GM19193 (cell line): ENCODE data around the gene PLA2G6.

ENCODE experiments used
- POLR2A ChIP-seq: IDR thresholded peaks from 4 replicates; pipeline ENCODE4 v1.6.1; 2011; ENCODE audit not compliant: insufficient read depth, insufficient read length; ENCODE audit errors: extremely low read depth

PLA2G6 gene

DNA sequence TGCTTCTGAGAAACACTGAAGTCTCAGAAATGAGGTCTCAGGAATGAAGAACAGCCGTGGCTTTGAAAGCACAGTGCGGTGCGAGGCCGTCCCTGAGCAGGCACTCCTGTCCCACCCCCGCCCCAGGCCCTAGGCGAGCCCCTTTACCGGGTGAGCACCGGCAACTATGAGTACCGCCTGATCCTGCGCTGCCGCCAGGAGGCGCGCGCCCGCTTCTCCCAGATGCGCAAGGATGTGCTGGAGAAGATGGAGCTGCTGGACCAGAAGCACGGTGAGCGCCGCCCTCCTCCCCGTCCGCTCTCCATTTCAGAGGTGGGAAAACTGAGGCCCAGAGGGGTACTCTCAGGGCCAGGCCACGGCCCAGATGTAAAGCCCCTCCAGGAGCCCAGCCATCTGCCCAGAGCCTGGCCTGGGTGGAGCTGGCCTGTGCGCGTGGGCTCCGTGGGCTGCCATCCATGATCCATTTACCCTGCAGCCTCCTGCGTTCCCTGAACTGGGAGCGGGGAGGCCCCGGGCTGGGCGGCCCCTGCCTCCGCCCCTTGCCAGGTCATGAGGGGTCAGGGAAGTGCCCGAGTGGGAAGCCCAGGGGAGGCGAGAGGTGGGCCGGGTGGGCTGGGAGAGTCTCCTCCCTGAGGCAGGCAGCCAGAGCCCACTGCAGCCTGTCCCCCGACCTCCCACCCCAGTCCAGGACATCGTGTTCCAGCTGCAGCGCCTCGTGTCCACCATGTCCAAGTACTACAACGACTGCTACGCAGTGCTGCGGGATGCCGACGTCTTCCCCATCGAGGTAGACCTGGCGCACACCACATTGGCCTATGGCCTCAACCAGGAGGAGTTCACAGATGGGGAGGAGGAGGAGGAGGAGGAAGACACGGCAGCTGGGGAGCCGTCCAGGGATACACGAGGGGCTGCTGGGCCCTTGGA lies 107.2 kb downstream of the PLA2G6 start:
- no peak for TF ChIP-seq POLR2A

- no peak for TF ChIP-seq POLR2A
Observed at GRCh38 chr22:38073150-38074130, 108.2 kb downstream of the PLA2G6 start.

- TF ChIP-seq POLR2A: no peak
Observed at GRCh38 chr22:38072322-38073149, 109.1 kb downstream of the PLA2G6 start.

- no peak for TF ChIP-seq POLR2A
Observed at GRCh38 chr22:38071421-38072321, 110.0 kb downstream of the PLA2G6 start.

DNA sequence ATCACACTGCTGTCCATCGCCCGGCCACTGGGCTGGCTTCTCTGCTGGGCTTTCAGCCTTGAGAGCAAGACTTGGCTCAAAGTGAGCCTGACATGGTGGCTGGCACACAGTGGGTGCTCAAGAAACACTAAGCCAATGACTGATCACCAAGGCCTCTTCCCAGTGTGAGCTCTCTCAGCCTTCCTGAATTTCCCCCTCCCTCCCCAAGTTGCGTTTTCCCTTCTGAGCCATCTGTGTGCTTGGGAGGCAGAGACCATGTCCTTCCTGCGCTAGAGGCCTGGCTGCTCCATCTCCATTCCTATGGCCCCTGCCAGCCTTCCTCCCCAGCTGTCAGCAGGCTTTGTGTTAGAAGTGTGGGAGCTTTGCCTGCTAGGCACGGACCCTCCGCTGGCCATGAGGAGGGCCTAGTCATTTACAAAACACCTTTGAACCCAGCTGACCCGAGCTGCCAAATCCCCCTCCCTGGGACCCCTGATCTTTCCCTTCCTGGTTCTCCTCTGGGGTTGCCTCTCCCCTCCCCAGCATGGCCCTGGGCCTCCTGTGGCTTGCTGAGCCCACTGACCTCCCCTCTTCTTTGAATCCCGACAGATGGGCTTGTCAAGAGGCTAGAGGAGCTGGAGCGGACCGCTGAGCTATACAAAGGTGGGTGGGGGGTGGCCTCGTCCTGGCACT lies 111.2 kb downstream of the PLA2G6 start:
- TF ChIP-seq POLR2A: no peak

- no peak for TF ChIP-seq POLR2A
Observed at GRCh38 chr22:38069372-38070249, 112.0 kb downstream of the PLA2G6 start.

- no peak for TF ChIP-seq POLR2A
Observed at GRCh38 chr22:38068641-38069371, 112.8 kb downstream of the PLA2G6 start.

DNA sequence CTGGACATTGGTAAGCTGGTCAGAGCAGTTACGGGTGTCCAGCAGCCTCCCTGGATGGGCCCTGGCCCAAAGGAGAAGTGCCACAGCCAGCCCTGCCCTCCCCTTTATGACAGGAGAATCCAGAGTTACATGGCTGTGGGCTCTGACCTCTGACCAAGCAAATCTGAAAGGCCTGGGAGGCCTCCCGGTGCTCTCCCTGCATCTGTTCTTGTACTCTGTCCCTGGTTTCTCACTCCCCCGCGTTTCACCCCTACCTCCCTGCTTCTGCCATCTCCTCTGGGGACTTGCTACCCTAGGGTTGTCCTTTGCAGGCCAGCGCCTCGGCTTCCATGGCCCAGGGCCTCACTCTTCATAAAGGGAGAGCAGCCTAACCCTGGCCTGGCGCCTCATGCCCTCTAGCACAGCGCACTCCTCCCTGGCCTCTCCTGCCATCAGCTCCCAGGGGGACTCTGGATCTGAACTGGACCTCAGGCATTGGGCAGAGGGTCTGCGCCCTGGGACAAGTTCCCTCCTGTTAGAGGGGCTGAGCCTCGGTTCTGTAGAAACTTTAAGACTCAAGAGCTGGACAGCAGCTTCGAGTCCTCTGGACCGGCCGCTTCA lies 113.8 kb downstream of the PLA2G6 start:
- no peak for TF ChIP-seq POLR2A

DNA sequence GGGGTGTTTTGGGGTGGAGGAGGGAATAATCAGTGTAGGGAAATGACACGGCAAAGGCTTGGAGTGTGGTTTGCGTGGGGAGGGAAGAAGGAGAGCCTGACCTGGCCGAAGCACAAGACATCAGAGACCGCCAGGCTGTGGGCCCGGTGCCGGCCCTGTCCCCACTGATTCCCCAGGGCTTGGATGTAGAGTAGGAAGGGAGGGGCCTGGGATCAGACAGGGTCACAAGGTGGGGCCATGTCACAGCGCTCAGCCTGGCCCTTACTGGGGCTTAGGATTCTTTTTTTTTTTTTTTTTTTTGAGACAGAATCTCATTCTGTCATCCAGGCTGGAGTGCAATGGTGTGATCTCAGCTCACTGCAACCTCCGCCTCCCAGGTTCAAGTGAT lies 114.6 kb downstream of the PLA2G6 start:
- TF ChIP-seq POLR2A: no peak

DNA sequence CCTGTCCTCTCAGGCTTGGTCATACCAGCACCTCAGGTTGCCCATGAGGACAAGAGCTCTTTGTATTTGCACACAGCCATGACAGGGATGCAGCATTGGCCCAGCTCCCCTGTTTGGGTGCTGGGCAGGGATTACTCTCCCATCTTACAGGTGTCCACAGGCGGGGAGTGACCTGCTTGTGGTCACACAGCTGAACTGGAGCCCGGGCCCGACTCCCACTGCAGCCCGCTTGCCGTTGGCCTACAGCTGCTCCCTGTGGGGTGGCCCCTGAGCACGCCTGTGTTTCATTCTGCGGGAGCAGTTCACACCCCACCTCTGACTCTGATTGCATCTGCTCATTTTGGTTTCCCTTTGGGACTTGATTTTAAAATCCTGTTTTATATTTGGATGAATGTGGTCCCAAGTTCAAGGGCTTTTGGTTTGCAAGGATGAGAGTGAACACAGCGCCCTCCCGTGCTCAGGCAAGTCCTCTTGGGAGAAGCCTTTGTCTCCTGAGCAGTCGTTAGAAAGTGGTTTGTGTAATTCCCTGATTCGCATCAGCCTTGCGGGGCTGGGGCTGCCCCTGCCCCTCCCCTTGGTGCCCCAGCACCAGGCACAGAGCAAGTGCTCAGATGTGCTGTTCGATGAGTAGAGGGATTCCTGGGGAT lies 115.1 kb downstream of the PLA2G6 start:
- no peak for TF ChIP-seq POLR2A

DNA sequence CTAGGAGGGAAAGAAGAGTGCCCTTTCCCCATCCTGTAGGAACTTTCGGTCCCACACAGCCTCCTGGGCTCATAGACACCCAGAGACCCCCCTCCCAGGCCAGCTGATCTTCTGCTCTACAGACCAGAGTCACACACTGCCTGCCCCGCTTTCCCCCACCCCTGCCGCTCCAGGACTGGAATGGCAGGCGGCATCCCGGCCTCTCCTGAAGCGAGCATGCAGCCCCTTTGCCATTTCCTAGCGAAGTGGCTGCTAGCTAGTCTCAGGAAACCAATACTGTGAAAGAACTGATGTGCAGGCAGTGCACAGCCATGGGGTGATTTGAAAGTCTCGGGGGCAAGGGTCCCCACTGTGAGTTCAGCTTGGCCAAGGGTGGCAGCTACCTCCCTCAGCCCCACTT lies 116.1 kb downstream of the PLA2G6 start:
- no peak for TF ChIP-seq POLR2A
